GM10248 (cell line): Measurements from ENCODE around the gene ZNF564.
"Not testable (repeated sequence)": the region's sequence is repeated elsewhere in the genome, so short reads cannot be mapped to it uniquely, and the experiment has no call there.

Source experiments
- CTCF ChIA-PET: fragments of 300-600 bp; sonication (Branson Sonifier 250); formaldehyde crosslinking; extraction: SDS; loops from one replicate; lab custom pipeline; 2021; ENCODE audit warnings: antibody characterized with exemption; lab: Yijun Ruan, JAX
- POLR2A ChIA-PET: fragments of 350-650 bp; sonication (Branson Sonifier 250); formaldehyde crosslinking; extraction: SDS; loops from one replicate; lab custom pipeline; 2020; ENCODE audit warnings: antibody characterized with exemption; lab: Yijun Ruan, JAX
- DNase-seq: peaks from one replicate; pipeline ENCODE4 v3.0.0; 2012; ENCODE audit errors: extremely low spot score
- CTCF ChIP-seq: IDR thresholded peaks from 2 replicates; pipeline ENCODE4 v1.5.1; 2012; ENCODE audit warnings: mild to moderate bottlenecking, low read depth; ENCODE audit errors: extremely low read depth, missing control alignments, control extremely low read depth

ZNF564 gene

GRCh38 chr19:12578641-12579040, 27.4 kb upstream of the ZNF564 start:
- TF ChIP-seq CTCF: no peak
- ChIA-PET POLR2A (no interaction called here), CTCF (interaction anchor here (1.0 kb wide), 1 partner anchor 9 kb away, joined by 3 read pairs; no protein-coding TSS in a partner anchor)
- no peak for DNase-seq

DNA sequence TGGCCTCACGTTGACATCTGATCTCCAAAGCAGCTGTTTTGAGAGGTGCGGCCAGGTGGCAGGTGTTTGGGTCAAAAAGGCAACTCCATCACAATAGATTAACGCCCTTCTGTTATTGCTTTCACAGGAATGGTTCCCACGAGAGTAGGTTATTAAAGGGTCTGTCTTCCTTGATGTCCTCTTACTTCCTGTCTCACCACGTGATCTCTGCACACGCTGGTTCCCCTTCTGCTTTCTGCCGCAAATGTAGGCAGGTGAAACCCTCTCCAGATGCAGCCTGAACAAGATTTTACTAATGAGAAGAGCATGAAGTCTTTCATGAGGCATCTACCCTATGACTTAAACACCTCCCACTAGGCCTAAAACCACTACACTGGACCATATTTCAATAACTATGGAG, 22.8 kb upstream of the ZNF564 start:
- ChIA-PET CTCF (interaction anchor here (0.9 to 4.4 kb wide), 9 partner anchors 11 to 483 kb away, joined by 3 to 25 read pairs (median 3); partner anchors contain the start of gene FBXW9), POLR2A (interaction anchor here (0.7 kb wide), 2 partner anchors 39 to 79 kb away, joined by 3 to 6 read pairs; no protein-coding TSS in a partner anchor)
- DNase-seq: peak; percentile 57
- no peak for TF ChIP-seq CTCF

DNA sequence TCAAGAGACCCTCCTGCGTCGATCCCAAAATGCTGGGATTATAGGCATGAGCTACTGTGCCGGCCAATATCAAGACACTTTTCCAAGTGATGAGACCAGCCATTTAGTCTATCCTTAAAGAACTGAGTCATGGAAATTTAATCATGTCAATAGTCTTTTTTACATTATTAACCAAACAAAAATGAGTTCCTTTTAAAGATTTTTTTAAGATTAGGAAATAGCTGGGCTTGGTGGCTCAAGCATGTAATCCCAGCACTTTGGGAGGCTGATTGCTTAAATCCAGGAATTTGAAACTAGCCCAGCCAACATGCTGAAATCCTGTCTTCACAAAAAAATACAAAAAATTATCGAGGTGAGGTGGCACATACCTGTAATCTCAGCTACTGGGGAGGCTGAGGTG, 16.7 kb upstream of the ZNF564 start:
- no peak for DNase-seq
- POLR2A ChIA-PET: no interaction called here
- CTCF ChIA-PET: interaction anchor here (1.0 to 6.4 kb wide), 2 partner anchors 103 to 192 kb away, joined by 3 to 31 read pairs; a partner anchor contains a TSS
- no peak for TF ChIP-seq CTCF

GRCh38 chr19:12566380-12566779, 15.1 kb upstream of the ZNF564 start:
- not testable (repeated sequence) for DNase-seq
- CTCF ChIA-PET: interaction anchor here (9.1 kb wide), 1 partner anchor 105 kb away, joined by 93 read pairs; a partner anchor contains a TSS
- POLR2A ChIA-PET: interaction anchor here (0.7 kb wide), 1 partner anchor 106 kb away, joined by 4 read pairs; no protein-coding TSS in a partner anchor

DNA sequence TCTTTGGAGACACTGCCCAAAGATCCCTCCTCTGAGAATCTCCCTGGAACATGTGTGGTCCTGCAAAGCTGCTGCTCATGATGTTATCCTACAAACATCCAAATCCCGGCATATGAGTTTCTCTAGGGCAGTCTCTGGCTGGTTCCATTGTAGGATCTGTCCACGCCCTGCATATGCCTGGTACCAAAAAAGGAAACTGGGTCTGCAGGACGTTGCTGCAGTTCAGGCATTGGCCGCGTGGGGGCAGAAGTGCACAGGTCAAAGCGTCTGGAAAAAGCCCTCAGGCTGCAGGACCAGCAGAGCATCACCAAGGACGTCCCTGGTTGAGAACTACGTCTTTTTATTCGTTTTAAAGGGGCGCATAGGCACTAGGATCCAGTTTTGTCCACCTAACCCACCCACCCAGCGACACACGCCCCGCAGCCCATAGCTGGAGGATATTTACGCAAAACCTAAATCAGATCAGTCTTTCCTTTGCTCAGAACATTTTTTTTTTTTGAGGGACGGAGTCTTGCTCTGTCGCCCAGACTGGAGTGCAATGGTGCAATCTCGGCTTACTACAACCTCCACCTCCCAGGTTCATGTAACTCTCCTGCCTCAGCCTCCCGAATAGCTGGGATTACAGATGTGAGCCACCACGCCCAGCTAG, 12.9 kb upstream of the ZNF564 start:
- DNase-seq: peak; percentile 92
- ChIA-PET POLR2A (no interaction called here), CTCF (interaction anchor here (0.7 to 9.1 kb wide), 16 partner anchors 10 to 505 kb away, joined by 3 to 93 read pairs (median 4); partner anchors contain the start of genes DHPS, MAN2B1, RNASEH2A and WDR83)
- TF ChIP-seq CTCF: peak; percentile 97

DNA sequence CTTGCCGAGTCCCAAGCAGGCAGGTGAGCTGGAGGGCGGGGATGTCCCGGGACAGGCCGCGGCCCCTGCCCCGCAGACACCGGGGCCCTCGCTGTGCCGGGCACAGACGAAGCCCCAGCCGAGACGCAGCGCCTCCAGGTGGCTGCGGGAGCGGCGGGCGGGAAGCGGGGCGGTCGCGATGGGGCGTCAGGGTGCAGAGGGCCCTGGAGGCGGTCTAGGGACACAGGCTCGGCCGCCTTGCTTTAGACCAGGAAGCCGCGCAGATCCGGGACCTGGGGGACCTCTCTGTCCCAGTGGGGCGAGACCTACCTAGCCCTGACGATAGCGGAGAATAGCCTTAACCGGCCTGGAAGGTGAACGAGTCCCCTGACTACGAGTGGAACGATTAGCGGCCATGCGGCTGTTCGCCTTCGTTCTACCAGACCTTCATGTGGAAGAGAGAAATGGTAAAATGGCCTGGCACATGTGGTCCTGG, 4.2 kb upstream of the ZNF564 start:
- DNase-seq: no peak
- no peak for TF ChIP-seq CTCF
- POLR2A ChIA-PET: no interaction called here
- CTCF ChIA-PET: interaction anchor here (0.9 to 1.5 kb wide), 2 partner anchors 12 to 123 kb away, joined by 3 to 4 read pairs; no protein-coding TSS in a partner anchor

DNA sequence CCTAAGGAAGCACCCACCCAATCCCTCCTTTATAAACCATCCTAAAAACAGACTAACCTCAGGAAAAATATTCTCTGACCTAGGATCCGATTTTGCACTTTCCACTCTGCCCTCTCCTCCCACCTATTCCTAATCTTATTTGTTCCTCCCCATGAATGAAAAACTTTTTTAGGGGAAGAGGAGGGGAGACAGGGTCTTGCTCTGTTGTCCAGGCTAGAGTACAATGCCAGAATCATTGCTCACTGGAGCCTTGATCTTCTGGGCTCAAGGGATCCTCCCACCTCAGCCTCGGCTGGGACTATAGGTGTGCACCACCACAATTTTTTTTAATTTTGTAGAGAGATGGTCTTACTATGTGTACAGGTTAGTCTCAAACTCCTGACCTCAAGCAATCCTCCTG, 4.4 kb downstream of the ZNF564 start:
- ChIA-PET POLR2A (interaction anchor here (0.7 kb wide), 1 partner anchor 512 kb away, joined by 4 read pairs; no protein-coding TSS in a partner anchor), CTCF (no interaction called here)
- DNase-seq: no peak
- TF ChIP-seq CTCF: no peak
